NCI-H1105 treated with DMSO at 0.1 percent for 48 hours (cell line): ENCODE data around the gene STK24.
A peak's percentile ranks its signal among the peaks of the same experiment; 100 is the strongest.

Source experiments
- DNase-seq: peaks from one replicate; lab custom pipeline; 2025; lab: John Stamatoyannopoulos, UW

STK24 gene

DNA sequence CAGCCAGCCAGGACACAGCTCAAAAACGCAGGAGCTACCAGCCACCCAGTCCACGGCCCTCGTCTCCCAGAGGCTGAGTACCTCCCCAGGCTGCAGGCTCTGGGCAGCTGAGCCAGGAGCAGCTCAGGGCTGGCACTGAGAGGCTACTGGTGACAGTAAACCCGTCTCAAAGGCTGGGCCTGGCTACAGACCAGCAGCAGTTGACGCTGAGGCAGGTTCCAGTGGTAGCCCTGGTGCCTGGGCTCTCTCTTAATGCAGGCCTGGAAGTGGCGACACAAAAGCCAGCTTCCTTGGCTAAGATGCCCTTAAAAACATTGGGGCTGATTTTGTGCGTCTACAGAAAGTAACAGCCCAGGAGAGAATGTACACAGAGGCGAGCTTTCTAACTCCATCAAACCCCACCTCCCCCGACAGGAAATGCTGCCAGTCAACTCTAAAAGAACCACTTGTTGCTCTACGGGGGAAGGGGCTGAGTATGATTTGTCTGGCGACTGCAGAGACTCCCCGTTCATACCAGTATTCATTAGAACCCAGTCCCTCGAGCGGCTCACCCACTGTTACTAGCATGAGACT lies 126.3 kb downstream of the STK24 start:
- DNase-seq: no peak

DNA sequence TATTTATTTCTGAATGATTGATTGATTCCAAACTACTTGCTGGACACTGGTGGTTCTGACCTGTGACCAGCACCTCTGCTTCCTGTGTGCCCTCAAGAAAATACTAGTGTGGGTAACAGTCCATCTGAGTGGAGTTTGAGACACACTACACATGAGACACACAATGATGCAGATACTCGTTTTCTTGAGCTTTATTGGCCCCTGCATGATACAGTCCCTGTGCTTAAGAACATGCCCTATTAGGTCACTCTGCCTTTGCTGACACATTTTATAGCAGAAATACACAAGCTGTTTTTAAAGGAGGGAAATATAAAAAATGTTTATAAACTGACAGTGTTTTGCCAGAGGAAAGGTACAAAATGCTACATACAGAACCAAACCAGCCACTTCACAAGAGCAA lies 126.9 kb downstream of the STK24 start:
- no peak for DNase-seq

DNA sequence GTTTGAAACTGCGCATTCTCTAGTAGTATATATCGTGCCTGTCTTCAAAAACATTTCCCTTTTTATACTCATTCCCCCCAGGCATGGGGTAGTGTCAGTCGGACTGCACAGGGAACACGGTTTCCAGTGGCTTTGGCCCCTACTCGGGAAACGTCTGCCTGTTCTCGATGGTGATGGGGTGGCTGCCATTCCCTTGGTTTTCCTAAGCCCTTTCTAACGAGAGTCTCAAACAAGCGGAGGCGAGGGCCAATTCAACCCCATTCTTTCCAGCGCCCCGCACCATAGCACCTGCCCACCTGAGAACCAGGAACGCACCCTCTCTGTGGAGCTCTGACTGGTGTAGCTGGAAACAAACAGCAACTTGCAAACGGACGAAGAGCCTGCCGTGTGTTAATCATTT lies 127.6 kb downstream of the STK24 start:
- no peak for DNase-seq

DNA sequence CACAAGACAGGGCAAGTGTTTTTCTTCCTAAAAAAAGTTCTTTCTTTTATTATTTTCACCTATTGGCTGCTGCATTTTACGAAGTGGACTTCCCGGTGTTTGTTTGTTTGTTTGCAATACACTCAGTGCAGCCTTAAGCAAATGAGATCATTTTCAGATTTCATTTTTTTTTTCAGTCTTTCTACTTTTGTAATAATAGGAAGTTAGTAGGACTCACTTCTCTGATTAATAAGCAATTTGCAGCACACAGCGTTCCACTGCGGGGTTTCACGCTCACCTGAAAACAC lies 128.3 kb downstream of the STK24 start:
- DNase-seq: no peak

DNA sequence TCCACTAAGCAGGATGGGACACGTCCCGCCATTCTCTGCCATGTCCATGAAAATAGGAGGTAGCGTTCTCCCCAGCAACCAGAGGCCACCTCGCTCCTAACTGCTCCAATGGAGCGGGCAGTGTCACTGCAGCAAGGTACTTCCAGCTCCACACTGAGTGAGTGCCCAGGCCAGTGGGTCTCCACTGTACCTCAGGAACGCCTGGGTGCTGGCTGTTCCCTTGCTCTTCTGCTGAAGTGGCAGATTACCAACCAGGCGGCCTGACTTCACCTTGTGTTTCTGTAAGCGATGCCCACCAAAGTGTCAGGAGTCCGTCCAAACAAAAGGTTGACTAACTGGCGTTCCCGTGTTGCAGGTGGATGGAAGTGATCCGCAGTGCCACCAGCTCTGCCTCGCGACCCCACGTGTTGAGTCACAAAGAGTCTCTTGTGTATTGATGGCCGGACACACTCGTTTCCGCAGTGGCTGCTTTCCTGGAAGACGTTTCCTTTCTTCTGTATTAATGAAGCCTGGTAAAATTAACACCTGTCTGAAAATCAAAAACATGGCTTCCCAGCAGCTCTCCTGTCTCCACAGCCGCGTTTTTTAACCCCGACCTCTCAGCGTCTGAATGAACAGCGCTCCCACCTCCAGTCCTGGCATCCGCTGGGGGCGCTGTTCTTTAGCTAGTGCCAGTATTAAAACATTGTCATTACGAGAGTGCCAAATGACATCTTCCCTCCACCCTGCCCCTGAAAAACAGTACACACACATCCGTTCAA lies 128.8 kb downstream of the STK24 start:
- no peak for DNase-seq

DNA sequence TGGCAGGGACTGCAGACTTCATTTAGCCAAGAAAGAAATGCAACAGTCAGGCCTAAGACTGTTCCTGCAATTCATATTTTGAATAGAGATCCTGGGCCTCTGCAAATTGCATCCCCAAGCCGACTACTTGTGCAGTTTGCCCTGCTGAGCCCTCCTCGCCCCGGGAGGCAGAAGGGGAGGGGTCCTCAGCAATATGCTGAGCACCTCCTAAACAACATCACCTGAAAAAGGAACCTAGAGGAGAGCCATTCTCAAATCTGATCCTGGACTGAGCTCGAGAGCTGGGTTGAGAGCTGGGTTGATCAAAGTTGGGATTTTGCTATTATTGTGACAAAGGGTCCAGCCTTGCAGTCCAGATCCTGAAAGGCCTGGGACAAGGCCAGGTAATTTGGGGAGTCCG lies 129.8 kb downstream of the STK24 start:
- no peak for DNase-seq

DNA sequence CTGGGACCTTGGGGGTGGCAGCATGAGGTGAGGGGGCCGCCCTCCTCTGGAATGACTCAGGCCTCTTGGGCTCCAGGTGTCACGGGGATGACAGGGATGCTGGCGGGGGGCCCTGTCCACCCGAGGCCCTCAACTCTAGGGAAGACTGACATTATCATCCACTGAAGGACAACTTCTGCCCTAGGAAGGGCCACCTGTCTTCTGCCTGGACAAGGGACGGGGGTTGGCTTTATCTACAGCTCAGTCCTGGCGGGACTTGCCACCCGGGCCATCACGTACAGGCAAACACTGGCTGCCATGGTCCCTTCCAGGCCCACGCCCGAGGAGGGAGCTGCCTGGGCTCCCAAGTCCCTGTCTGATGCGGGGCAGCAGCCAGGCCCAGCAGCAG lies 130.7 kb downstream of the STK24 start:
- DNase-seq: no peak

DNA sequence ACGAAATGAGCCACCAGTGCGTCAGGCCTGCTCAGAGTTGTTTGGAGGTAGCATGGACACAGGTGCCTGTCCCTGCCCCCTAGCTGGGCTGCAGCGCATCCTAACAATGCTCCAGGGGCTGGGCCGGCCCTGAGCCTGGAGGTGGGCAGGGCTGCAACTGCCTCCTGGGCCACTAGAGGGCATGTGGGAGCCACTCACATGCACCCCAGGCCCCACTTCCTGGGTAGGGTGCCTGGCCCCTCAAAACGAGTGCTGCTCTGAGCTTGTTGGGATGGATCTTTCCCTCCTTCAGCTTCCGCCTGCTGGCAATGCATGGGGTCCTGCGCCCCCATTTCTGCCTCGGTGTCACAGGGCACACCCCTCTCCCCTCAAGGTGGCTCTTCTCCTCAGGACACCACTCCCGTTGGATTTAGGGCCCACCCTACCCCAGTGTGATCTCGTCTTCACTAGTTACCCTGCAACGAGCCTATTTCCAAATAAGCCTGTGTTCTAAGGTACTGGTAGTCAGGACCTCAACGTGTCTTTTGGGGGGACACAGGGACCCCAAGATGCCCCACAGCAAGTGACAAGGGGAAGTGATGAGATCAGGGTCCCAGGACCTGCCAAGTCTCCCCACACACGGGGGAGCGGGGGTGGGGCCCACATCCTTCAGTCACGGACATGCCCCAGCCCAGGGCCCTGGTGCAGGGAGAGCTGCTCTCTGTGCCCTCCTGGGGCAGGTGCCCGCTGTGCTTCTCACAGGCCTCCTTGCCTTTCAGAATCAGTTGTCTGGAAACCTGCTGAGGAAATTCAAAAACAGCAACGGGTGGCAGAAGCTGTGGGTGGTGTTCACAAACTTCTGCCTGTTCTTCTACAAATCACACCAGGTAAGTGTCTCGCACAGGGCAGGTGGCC lies 131.3 kb downstream of the STK24 start:
- DNase-seq: peak; percentile 21

DNA sequence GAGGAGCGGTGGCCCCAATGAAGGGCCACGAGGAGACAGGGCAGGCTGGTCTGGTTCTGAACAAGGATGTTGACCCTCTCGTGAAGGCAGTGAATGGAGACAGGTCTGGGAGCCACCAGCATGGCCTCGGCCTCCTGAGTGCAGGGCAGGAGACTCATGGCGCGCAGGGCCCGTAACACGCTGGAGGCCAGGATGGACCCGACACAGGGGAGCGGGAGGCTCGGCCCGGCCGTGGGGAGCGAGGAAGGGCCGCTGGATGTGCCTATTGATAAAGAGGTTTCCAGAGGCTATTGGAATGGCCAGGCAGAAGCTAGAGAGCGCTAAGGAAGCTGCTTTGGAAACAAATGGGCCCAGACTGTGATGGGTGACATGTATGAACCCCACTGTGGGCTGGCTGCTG lies 132.5 kb downstream of the STK24 start:
- DNase-seq: no peak

DNA sequence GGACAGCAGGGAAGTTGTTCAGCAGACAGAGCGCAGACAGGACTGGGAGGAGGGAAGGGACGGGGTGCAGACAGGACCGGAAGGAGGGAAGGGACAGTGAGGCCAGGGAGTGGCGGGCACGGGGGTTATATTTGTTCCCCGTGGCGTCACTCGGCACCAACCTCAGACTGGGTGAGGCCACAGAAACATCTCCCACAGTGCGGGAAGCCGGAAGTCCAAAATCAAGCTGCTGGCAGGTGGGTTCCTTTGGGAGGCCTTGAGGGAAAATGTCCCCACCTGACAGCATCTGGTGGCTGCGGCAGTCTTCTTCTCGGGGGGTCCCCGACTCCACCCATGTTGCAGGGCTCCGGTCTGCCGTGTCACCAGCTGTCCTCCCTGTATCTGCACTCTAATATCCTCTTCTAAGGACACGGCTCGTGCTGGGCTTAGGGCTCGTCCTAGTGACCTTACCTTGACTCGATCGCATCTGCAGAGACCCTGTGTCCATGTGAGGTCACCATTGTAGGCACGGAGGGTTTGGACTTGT lies 133.0 kb downstream of the STK24 start:
- no peak for DNase-seq

DNA sequence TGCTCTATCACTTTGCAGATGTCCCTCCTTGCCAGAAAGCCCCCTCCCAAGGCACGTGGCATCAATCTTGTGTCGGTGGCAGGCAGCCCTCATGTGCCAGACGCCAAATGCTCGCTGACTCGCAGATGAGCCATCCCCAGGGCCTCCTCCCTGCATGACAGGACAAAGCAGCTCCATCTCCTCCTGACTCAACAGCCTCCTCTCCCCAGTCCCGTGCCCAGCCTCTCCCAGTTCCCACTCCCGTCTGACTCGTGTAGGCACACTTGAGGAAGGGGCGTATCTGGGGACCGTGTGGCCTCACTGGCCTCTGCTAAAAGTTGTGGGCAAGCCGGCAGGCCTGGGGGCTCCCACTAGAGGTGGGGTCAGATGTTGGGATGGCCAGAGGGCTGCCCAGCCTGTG lies 133.6 kb downstream of the STK24 start:
- DNase-seq: no peak

DNA sequence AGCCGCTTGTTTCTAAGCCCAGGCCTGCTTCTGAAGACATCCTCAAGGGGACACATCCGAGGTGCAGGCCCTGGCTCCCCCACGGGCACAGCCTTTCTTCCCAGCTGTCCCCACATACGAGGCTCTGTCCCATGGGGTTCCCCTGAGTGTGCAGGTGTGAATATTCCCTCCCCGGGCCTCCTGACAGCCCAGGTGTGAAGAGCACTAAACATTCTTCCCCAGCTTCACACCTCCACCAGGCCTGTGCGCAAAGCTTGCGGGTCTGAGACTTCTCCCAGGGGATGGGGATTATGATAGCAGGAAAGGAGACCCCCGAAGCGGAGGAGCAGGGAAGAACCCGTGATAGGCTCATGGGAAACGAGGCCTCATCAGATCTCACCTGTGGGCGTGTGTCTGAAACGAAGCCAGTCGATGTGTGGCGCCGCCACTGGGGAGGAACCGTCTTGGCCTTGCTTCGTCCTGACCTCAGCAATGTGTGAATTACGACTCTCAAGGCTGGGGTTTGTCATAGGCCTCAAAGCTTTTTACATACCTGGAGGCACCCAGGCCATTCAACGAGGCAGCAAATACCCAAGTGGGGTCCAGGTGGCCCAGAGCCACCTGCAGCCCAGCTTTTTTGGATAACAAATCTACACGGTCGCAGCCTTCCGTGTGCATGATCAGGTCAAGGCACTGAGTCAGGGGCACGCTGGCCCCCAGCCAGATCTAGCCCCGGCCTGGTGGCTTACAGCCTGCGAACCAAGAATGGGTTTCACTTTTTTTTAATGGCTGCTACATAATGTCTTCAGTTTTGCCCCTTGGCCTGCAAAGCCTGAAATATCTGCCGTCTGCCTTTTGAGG lies 134.3 kb downstream of the STK24 start:
- DNase-seq: no peak

DNA sequence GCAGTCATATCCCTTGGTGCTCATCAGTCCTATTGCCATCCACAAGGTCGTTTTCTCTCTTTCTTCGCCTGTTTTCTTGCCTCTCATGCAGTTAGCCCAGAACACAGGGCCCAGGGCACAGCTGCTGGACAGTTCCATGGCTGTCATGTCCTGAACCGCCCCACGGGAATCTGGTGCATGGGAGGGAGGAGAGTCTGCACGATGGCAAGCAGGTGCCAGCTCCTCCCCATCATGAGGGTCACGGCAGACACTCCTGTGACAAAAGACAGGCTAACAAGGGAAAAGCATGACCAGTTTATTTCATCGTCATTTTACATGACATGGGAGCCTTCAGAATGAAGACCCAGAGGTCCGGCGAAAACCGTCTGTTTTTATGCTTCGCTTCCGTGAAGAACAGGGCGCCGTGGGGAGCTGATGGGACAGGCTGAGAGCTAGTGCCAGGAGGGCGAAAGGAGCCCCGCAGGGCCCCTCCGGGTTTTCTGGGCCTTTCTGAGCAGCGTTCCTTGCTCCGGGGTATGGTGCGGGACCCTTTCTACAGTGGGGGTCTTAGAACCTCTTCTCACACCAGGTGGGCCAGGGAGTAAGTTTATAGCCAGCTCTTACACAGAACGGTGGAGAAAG lies 135.7 kb downstream of the STK24 start:
- DNase-seq: no peak

DNA sequence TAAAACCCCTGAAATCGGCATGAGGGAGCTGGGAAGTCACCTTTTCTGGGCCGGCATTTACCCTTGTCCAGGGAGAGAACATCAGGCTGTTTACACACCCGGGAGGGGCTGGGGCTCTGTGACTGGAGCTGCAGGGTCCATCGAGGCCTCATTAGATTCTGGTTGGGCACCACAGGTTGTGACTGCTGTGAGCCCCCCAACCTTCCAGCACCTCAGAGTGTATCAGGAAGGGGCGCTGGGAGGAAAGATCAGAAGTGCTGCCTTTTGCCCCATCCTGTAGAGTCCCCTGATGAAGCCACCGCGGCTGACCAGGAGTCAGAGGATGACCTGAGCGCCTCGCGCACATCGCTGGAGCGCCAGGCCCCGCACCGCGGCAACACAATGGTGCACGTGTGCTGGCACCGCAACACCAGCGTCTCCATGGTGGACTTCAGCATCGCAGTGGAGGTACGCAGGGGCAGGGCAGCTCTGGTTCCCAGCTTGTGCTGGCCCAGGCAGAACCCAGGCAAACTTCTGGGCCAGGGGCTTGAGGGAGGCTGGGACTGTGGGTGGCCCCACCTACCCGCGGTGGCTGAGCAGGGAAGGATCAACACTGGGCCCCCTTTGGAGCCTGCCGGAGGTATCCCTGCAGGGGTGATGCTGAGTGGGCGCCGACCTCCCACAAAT lies 136.4 kb downstream of the STK24 start:
- no peak for DNase-seq

DNA sequence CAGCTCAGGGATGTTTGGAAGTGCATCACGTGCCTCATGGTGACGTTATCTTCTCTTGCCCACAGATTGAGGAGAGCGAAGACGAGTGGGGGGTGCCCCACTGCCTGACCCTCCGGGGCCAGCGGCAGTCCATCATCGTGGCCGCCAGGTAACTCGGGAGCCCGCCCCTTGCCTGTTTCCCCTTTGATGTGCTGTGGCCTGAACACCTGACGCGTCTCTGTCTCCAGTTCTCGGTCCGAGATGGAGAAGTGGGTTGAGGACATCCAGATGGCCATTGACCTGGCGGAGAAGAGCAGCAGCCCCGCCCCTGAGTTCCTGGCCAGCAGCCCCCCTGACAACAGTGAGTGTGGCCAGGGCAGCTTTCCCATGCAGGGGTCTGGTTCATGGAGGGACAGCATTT lies 137.0 kb downstream of the STK24 start:
- no peak for DNase-seq

DNA sequence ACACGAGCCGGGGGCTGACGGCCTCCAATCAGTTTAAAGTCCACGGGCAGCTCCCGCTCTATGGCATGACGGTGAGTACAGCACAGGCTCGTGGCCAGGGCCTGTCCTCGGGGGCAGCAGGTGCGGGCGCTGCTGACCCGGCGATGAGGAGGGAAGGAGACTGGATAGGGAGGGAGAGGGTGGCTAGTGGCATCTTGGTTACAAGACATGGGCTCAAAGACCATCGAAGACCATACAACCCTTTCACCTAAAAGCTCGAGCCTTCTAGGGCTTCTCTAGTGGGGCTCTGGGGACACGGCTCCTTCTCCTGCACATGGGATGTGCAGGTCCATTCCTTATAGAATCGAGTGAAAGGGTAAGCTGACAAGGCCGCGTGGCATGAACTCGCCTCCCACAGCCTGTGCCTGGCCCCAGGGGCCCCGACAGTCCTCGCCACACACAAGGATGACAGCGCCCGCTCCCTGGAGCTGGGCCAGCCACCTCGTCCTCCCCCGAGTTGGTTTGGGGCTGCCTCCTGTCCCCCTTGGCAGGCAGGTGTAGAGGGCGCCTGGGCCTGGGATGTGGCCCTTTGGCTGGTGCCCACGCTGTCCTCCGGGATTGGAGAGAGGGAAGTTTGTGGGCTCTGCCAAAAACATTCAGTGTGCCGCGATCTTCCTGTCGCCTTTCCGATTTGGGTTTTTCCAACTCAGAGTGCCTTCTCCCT lies 137.6 kb downstream of the STK24 start:
- DNase-seq: no peak

DNA sequence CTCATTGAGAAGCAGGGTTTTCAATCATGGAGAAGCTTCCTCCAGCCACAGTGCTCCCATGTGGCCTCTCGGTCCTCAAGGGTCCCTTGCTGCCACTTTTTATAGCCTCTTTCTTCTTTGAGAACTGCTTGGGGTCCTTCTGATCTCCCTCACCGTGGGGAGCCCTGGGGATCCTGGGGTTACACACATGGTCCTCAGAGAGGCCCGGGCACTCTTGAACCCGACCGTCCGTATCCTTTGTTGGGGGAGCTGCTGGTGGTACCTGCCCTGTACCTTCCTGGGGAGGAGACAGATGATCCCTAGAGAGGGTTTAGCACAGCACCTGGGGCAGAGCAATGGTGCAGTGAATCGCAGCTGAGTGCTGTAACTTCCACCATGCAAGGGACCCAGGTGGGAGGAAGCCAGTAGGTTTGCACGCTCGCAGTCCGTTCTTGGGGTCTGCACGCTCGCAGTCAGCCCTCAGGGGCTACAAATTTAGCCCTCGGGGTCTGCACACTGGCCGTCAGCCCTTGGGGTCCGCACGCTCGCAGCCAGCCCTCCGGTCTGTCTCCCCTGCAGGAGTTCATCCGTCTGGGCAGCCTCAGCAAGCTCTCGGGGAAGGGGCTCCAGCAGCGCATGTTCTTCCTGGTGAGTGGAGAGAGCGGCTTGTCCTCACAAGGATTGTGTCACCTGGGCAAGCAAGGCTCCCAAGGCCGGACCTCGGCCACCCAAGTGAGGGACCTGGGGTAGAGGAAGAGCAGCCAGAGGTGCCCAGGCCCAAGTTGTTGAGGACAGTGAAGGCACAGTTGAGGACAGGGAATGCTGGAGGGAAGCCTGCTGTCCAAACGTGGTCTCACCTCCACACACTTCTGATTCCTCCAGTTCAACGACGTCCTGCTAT lies 138.4 kb downstream of the STK24 start:
- no peak for DNase-seq

DNA sequence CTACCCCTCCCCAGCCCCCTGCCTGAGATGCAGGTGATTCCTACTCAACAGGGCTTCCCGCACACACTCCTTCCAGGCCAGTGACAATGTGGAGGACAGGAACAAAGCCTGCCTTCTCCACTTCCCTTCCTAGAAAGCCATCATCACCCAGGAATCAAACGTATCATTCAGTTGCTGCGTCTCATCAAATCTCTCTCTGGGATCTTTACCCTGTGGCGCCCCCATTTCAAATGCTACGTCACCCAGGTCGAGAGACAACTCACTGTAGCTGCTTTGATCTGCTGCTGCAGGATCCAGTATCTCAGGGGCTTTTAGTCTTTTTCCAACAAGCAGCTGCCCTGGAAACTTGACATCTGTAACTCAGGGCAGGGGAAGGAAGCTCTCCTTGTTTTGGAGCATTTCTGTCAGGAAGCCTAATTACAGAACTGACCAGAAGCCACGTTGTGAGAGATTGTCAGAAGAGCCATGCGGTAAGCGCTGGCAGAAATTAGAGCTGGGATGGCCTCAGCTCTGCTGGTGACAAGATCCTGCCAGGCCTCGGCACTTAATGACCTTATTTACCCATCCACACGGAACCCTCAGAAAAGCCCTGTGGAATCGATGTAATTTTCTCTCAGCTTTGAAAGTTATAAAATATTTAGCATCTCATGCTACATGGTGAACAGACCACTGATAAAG lies 140.5 kb downstream of the STK24 start:
- no peak for DNase-seq

DNA sequence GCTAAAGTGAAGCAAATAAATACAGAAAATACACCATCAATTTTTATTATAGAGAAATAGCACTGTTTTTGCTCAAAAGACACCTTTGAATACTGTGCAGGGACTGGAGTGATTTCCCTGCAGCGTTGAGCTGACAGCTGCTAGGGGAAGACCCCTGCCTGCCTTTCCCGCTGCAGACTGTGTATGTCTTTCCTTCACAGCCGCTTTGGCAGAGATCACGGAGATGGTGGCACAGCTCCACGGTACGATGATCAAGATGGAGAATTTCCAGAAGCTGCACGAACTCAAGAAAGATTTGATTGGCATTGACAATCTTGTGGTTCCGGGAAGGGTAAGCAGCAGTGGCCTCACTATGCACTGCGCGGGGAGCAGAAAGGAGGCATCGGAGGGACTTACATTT lies 141.5 kb downstream of the STK24 start:
- DNase-seq: no peak
